B cell (primary cell): ENCODE data around the gene BUD13. TPM values are rescaled to one million over a fixed set of nuclear protein-coding genes. Genes with fewer than 3 reads are reported as not detected.

Source experiments
- polyA plus RNA-seq: library from polyadenylated mRNA; depleted of rRNA; stranded (reverse); fragments of >200 nt; gene quantifications from 2 replicates; pipeline ENCODE4 v1.2.3, GENCODE V29; 2012
- total RNA-seq, 2 donors: library from RNA; stranded (reverse); fragments of 120-200 nt in 1 of 2; gene quantifications; 1 replicate in 1 of 2; 2 replicates in 1 of 2; pipeline versions ENCODE4 v1.2.3 to v1.2.4, GENCODE V29; 2013 to 2022

BUD13 gene
- total and polyA plus RNA-seq, 2 donors (not counting 1 experiment from before 2014, with no cell fraction given) = 14.1 to 24.2 TPM

Other genes starting within 250 kb of the BUD13 start
- 63.1 and 63.7 TPM in 2 replicates for gene ZPR1, start 15.0 kb upstream of the BUD13 start, total RNA-seq
- 17.9 and 37.7 TPM in 2 replicates for gene ZPR1, start 15.0 kb upstream of the BUD13 start, polyA plus RNA-seq
- not detected in 2 replicates for gene APOA5, start 18.9 kb upstream of the BUD13 start, total RNA-seq
- not detected in 2 replicates for gene APOA5, start 18.9 kb upstream of the BUD13 start, polyA plus RNA-seq
- gene APOA4, start 50.3 kb upstream of the BUD13 start, total RNA-seq = not detected in 2 replicates
- not detected in 2 replicates for gene APOA4, start 50.3 kb upstream of the BUD13 start, polyA plus RNA-seq
- not detected in 2 replicates for gene APOC3, start 56.9 kb upstream of the BUD13 start, total RNA-seq
- not detected in 2 replicates for gene APOC3, start 56.9 kb upstream of the BUD13 start, polyA plus RNA-seq
- gene APOA1, start 64.6 kb upstream of the BUD13 start, total RNA-seq = 0.56 TPM in 1 of 2 replicates, not detected in the other
- gene APOA1, start 64.6 kb upstream of the BUD13 start, polyA plus RNA-seq = 0.46 and 0.56 TPM in 2 replicates